Measurements from ENCODE around the gene GNB2.
"Not testable (repeated sequence)": the region's sequence is repeated elsewhere in the genome, so short reads cannot be mapped to it uniquely, and the experiment has no call there.

GNB2 gene

DNA sequence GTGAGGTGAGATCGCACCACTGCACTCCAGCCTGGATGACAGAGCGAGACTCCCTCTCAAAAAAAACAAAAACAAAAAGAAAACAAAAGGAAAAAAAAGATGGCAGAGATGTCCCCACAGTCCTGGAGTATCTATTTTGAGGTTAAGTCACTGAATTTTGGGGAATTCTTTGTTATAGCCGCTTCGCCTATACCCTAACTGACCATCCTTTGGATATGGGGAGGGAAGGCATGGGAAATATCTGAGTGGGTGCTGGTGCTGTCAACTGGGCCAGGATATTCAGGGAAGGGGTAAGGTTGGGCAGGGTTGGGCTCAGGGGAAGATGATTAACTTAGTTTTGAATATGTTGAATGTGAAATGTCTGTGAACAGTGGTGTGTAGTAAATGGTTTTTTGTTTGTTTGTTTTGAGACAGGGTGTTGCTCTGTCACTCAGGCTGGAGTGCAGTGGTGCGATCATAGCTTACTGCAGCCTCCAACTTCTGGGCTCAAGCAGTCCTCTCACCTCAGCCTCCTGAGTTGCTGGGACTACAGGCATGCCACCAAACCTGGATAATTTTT lies 8.3 kb upstream of the GNB2 start:
- no peak for DNase-seq

DNA sequence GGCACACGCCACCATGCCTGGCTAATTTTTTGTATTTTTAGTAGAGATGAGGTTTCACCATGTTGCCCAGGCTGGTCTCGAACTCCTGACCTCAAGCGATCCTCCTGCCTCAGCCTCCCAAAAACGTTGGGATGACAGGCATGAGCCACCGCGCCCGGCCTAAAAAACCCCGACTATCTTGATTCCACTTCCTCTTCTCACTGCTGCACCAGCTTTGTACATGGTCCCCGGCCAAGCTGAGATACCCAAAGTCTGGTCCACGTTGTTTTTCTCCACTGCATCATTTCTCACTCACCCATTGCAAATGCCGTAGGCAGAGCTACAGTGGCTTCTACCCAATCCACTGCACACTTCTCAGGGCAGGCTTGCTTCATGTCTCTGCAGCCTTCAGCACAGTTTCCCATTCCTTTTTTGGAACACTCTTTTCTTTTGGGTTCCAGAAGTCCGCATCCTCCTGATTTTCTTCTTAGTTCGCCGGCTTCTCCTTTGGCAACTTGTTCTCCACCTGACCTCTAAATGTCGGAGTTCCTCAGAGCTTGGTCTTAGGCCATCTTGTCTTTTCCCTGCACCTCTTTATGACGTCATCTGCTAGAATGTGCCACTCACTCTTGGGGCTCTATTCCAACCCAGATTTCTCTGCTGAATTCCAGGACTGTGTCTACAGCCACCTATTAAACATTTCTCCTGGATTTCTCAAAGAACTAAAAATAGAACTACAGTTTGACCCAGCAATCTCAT lies 6.0 kb upstream of the GNB2 start:
- no peak for DNase-seq

- no peak for DNase-seq
Observed at GRCh38 chr7:100668069-100668449, 5.5 kb upstream of the GNB2 start.

GRCh38 chr7:100669106-100669505 lies 4.4 kb upstream of the GNB2 start:
- not testable (repeated sequence) for DNase-seq

- DNase-seq, result no peak
Observed at GRCh38 chr7:100670074-100670473, 3.5 kb upstream of the GNB2 start.

- DNase-seq, result no peak
Observed at GRCh38 chr7:100671353-100672327, 1.9 kb upstream of the GNB2 start.

DNA sequence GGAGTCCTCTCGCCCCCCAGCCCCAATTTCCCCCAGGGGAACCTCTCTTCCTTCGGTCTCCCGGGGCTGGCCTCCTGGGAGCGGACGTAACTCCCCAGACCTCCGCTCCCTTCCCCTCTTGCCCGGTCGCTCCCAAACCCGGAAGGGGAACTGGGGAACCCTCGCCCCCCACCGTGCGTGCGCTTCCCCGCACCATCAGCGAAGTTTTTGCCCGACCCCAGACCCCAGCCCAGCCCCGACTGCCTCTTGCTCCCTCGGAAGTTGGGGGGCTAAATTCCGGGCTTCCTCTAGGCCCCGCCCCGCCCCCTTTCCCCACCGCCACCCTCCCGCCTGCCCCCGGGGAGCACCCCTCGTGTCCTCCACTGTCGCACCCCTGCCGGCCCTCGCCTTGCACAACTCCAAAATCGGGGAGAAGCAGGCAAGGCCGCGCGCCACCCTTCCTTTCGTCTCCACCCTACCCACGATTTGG lies 436 bp downstream of the GNB2 start:
- peak in 2 of 5 donors; percentile 37 to 42 for DNase-seq

DNA sequence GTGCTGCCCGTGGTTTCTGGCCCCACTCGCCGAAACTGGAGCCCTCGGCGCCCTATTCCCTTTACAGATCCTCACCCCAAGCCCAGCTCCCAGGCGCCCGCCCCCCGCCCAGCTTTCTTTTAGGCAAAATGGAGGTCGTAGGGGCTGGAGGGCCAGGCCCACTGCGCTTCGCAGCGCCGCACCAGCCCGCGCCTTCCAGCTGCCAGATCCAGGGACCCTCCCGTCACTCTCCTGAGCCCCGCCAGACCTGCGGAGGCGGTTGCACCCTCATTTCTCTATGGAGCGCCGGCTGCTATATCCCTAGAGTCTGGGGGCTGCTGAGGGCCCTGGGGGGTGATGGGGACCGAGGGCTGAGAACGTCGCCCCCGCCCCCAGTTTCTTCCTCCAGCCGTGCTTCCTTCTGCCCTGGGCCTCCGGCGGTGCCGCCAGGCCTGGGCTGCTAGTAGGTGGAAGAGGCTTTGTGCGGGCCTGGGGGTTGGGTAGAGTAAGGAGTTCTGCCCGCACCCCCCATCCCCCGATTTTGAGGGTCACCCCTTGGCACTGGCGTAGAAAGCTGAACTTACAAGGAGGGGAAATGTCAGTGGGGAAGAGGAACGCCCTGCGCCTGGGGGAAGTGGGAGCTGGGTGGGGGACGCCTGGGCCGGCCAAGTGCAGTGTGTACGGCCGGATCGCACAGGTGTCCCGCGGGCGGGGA lies 1.0 kb downstream of the GNB2 start:
- DNase-seq, result peak in 1 of 5 donors; percentile 23

- DNase-seq, result peak in 1 of 5 donors; percentile 43
Observed at GRCh38 chr7:100675105-100675451, 1.5 kb downstream of the GNB2 start.

DNA sequence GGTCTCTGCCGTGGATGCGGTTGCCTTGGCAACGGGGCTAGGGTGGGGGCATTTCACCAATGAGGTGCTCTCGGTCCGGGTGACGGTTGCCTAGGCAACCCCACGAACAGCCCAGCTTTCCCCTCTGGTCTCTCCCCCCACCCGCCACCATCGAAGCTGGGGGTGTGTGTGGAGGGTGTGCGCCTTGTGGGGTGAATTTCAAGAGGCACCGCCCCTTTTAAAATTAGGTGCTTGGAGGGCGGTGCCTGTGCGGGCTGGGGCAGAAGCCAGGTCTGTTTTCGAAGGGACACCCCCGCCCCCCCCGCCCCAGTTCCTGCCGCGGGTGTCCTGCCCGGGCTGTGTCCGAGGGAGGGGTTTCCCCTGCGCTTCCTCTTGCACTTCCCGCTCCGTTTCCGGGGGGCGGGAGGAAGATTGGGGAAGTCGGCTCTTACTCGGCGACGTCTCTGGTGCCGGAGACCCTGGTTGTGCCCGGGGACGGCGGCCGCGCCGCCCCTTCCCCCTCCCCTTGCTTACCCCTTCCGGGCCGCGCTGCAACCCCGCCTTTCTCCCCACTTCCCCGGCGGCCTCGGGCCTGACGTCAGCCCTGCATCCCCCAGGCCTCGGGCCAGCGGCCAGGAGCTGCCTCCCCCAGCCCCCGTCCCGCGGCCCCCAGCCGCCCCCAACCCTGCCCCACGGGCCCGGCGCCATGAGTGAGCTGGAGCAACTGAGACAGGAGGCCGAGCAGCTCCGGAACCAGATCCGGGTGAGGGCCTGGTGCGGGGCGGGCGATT lies 2.2 kb downstream of the GNB2 start:
- DNase-seq, result peak; percentile 87 to 93 (median 91)

- no peak for DNase-seq
Observed at GRCh38 chr7:100676501-100677306, 3.2 kb downstream of the GNB2 start.

DNA sequence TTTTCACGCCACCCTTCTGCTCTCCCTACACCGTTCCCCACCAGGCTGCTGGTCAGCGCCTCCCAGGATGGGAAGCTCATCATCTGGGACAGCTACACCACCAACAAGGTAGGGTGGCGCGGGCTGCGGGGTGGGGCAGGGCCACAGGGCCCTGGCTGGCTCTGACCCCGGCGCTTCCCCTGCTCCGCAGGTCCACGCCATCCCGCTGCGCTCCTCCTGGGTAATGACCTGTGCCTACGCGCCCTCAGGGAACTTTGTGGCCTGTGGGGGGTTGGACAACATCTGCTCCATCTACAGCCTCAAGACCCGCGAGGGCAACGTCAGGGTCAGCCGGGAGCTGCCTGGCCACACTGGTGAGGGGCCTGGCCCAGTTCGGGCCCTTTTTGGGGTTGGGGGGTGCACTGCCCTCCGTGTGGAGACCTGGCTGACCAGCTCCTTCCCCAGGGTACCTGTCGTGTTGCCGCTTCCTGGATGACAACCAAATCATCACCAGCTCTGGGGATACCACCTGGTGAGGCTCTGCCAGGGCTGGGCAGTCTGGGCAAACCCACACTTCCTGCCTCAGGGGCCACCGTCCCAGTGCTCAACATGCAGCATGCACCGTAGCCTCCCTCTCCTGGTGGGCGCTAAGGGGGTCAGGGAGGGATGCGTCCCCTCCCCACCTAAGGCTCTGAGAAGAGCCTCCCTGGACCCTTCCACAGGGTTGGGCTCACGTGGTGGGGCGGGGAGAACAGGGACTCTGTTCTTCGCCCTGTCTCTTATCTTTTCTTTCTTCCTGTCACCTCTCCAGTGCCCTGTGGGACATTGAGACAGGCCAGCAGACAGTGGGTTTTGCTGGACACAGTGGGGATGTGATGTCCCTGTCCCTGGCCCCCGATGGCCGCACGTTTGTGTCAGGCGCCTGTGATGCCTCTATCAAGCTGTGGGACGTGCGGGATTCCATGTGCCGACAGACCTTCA lies 4.0 kb downstream of the GNB2 start:
- DNase-seq, result no peak

DNA sequence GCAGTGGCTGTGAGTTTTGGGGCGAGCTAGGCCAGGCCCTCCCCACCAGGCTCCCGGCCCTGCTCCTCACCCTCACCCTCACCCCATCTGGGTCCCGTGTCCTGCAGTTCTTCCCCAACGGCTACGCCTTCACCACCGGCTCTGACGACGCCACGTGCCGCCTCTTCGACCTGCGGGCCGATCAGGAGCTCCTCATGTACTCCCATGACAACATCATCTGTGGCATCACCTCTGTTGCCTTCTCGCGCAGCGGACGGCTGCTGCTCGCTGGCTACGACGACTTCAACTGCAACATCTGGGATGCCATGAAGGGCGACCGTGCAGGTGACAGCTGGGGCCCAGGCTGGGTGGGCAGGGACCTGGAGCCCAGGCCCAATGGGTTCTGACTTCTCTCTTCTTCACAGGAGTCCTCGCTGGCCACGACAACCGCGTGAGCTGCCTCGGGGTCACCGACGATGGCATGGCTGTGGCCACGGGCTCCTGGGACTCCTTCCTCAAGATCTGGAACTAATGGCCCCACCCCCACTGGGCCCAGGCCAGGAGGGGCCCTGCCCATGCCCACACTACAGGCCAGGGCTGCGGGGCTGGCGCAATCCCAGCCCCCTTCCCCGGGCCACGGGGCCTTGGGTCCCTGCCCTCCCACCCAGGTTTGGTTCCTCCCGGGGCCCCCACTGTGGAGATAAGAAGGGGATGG lies 4.9 kb downstream of the GNB2 start:
- DNase-seq, result no peak

GRCh38 chr7:100679129-100679926 lies 5.8 kb downstream of the GNB2 start:
- no peak for DNase-seq

DNA sequence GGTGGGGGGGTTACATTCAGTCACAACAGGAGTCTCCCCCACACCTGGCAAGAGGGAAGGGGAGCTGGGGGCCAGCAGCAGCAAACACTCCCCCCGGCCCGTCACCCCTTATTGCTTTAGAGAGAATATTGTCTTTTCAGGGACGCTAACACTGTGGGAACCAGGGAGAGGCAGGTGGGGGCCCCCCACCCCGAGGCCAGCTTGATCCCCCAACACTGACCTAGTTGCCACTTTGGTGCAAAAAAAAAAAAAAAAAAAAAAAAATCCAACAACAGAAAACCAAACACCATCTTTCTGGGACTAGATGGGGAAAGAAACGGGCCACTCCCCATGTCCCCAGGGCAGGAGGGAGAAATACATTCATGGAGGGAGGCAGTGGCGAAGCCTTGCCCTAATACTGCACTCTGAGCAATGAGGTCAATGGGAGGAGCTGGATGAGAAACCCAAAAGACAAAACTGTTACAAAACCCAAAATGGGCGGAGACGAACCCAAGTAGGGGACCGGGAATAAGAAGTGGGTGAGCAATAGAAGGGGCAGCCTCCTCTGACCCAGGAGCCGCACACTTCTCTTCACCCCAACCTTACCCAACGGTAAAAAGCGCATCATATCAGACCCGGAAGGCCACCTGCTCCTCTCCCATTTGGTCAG lies 6.5 kb downstream of the GNB2 start:
- no peak for DNase-seq

GRCh38 chr7:100680576-100681271 lies 7.2 kb downstream of the GNB2 start:
- no peak for DNase-seq
